GM12878 (cell line): ENCODE results near the gene TMEM52. TPM values are rescaled to one million over a fixed set of nuclear protein-coding genes. Genes with fewer than 3 reads are reported as not detected.
A peak's percentile ranks its signal among the peaks of the same experiment; 100 is the strongest.

Experiments used
- CBX5 ChIP-seq: sonication (generic); IDR thresholded peaks from 2 replicates; pipeline ENCODE4 v1.6.1; 2016; ENCODE audit warnings: low read depth, moderate library complexity, mild to moderate bottlenecking, inconsistent platforms
- CHD4 ChIP-seq: fragments of 200-600 bp; sonication (generic); IDR thresholded peaks from 2 replicates; pipeline ENCODE4 v1.6.1; 2016; ENCODE audit warnings: mild to moderate bottlenecking
- CREB1 ChIP-seq: IDR thresholded peaks from 2 replicates; pipeline ENCODE4 v1.6.1; 2012; ENCODE audit warnings: low read depth, mild to moderate bottlenecking, inconsistent platforms
- CREM ChIP-seq: IDR thresholded peaks from 2 replicates; pipeline ENCODE4 v1.6.1; 2014; ENCODE audit warnings: antibody characterized with exemption, low read depth
- CUX1 ChIP-seq: IDR thresholded peaks from 2 replicates; pipeline ENCODE4 v1.6.1; 2012; ENCODE audit warnings: improper control_type of control experiment, low read depth, low read length; ENCODE audit not compliant: insufficient replicate concordance
- GABPA ChIP-seq: IDR thresholded peaks from 2 replicates; pipeline ENCODE4 v1.6.1; 2014; ENCODE audit warnings: antibody characterized with exemption, low read depth, mild to moderate bottlenecking, inconsistent platforms
- MEF2A ChIP-seq: IDR thresholded peaks from 2 replicates; pipeline ENCODE4 v1.6.1; 2011; ENCODE audit warnings: low read depth, mild to moderate bottlenecking, low read length, moderate library complexity; ENCODE audit not compliant: insufficient read depth
- PML ChIP-seq: IDR thresholded peaks from 2 replicates; pipeline ENCODE4 v1.6.1; 2012; ENCODE audit warnings: low read length, inconsistent platforms
- RAD21 ChIP-seq: IDR thresholded peaks from 2 replicates; pipeline ENCODE4 v1.6.1; 2011; ENCODE audit warnings: mild to moderate bottlenecking, low read depth, low read length, moderate library complexity; ENCODE audit not compliant: insufficient read depth
- SMC3 ChIP-seq: IDR thresholded peaks from 2 replicates; pipeline ENCODE4 v1.6.1; 2011; ENCODE audit warnings: low read length, improper control_type of control experiment, borderline replicate concordance
- SUZ12 ChIP-seq: fragments of 200-600 bp; sonication (generic); IDR thresholded peaks from one replicate; pipeline ENCODE4 v1.6.1; 2018; ENCODE audit warnings: antibody characterized with exemption, mild to moderate bottlenecking; ENCODE audit not compliant: unreplicated experiment
- USF2 ChIP-seq: IDR thresholded peaks from 2 replicates; pipeline ENCODE4 v1.6.1; 2011; ENCODE audit warnings: low read depth, low read length, improper control_type of control experiment, borderline replicate concordance
- YBX1 ChIP-seq: fragments of 450-650 bp; IDR thresholded peaks from 2 replicates; pipeline ENCODE4 v1.6.1; 2016; ENCODE audit warnings: antibody characterized with exemption
- ZNF24 ChIP-seq: fragments of 450-650 bp; IDR thresholded peaks from 2 replicates; pipeline ENCODE4 v1.6.1; 2017; ENCODE audit warnings: antibody characterized with exemption, mild to moderate bottlenecking
- ZNF687 ChIP-seq: fragments of 450-650 bp; IDR thresholded peaks from 2 replicates; pipeline ENCODE4 v1.6.1; 2017; ENCODE audit warnings: mild to moderate bottlenecking, moderate library complexity
- polyA plus RNA-seq, 11 experiments: library from polyadenylated mRNA; depleted of rRNA in 4 of 11; unstranded in 6 of 11; stranded (reverse) in 5 of 11; fragments of >200 nt; fragmentation: Nextera tagmentation in 4 of 11; fragmentation: Illumina TruSeq in 1 of 11; extraction: Ambion mirVana in 4 of 11; extraction: Trizol in 1 of 11; gene quantifications; 1 replicate in 1 of 11; 2 replicates in 10 of 11; pipeline versions ENCODE4 v1.2.1 to v1.2.3, GENCODE V29; 2011 to 2016; ENCODE audit warnings: inconsistent platforms in 2 of 11, missing spikeins in 2 of 11, low read depth in 1 of 11
- total RNA-seq, 4 experiments: library from RNA; depleted of rRNA in 3 of 4; stranded (reverse); fragments of >200 nt in 3 of 4; fragmentation: Illumina TruSeq in 1 of 4; extraction: Trizol in 1 of 4; gene quantifications; 2 replicates each; pipeline versions ENCODE4 v1.2.1 to v1.2.3, GENCODE V29; 2013 to 2021
- TF ChIP-seq, protein P1 (sequence below), 3 experiments: IDR thresholded peaks in 2 of 3; conservative IDR thresholded peaks in 1 of 3; 2 replicates each; pipeline ENCODE4 v1.5.1; 2011; ENCODE audit warnings: low read depth in 3 of 3, low read length in 3 of 3, mild to moderate bottlenecking in 3 of 3, control low read depth in 2 of 3, moderate library complexity in 2 of 3, inconsistent platforms in 1 of 3, mixed read lengths in 1 of 3; ENCODE audit not compliant: control insufficient read depth in 2 of 3, insufficient read depth in 1 of 3; ENCODE audit errors: extremely low read depth in 1 of 3

TMEM52 gene
- total and polyA plus RNA-seq, 10 of the 15 experiments (the other 5 are each of a cell fraction or from before 2014, with no cell fraction given), result 0.17 to 0.33 (median 0.24) TPM; not detected in 7

- 0 out of 2 replicates have a peak, but pooled peaks have one; percentile 14 for TF ChIP-seq RAD21
- TF ChIP-seq CREB1, result no peak
- TF ChIP-seq, protein P1, sequence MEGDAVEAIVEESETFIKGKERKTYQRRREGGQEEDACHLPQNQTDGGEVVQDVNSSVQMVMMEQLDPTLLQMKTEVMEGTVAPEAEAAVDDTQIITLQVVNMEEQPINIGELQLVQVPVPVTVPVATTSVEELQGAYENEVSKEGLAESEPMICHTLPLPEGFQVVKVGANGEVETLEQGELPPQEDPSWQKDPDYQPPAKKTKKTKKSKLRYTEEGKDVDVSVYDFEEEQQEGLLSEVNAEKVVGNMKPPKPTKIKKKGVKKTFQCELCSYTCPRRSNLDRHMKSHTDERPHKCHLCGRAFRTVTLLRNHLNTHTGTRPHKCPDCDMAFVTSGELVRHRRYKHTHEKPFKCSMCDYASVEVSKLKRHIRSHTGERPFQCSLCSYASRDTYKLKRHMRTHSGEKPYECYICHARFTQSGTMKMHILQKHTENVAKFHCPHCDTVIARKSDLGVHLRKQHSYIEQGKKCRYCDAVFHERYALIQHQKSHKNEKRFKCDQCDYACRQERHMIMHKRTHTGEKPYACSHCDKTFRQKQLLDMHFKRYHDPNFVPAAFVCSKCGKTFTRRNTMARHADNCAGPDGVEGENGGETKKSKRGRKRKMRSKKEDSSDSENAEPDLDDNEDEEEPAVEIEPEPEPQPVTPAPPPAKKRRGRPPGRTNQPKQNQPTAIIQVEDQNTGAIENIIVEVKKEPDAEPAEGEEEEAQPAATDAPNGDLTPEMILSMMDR (IDR thresholded peaks at IDR 0.05 in 2 of 3, conservative IDR thresholded peaks at IDR 0.05 in 1 of 3; ENCODE audit: control insufficient read depth in 2 of 3, extremely low read depth in 1 of 3, insufficient read depth in 1 of 3, low read depth in 3 of 3, low read length in 3 of 3), result peak; percentile 50 to 91 (median 71)
- no peak for TF ChIP-seq YBX1
- TF ChIP-seq SUZ12, result no peak
- no peak for TF ChIP-seq USF2
- no peak for TF ChIP-seq CUX1
- no peak for TF ChIP-seq CBX5
- TF ChIP-seq SMC3, result peak; percentile 32
- no peak for TF ChIP-seq PML
- no peak for TF ChIP-seq CREM
- no peak for TF ChIP-seq ZNF24
- no peak for TF ChIP-seq MEF2A
- TF ChIP-seq ZNF687, result no peak
- TF ChIP-seq CHD4, result no peak
- no peak for TF ChIP-seq GABPA
Observed at GRCh38 chr1:1943834-1944570, 24.9 kb upstream of the TMEM52 start (continued).
